HG03060 (cell line): ENCODE measurements around the gene KLHL29.
"Not testable (repeated sequence)": the region's sequence is repeated elsewhere in the genome, so short reads cannot be mapped to it uniquely, and the experiment has no call there.

Experiments
- ATAC-seq: cut with Tn5 transposase; IDR thresholded peaks from one replicate; pipeline ENCODE4 v1.9.1; 2021; ENCODE audit warnings: low read depth, moderate number of reproducible peaks; ENCODE audit not compliant: unreplicated experiment

Gene KLHL29

DNA sequence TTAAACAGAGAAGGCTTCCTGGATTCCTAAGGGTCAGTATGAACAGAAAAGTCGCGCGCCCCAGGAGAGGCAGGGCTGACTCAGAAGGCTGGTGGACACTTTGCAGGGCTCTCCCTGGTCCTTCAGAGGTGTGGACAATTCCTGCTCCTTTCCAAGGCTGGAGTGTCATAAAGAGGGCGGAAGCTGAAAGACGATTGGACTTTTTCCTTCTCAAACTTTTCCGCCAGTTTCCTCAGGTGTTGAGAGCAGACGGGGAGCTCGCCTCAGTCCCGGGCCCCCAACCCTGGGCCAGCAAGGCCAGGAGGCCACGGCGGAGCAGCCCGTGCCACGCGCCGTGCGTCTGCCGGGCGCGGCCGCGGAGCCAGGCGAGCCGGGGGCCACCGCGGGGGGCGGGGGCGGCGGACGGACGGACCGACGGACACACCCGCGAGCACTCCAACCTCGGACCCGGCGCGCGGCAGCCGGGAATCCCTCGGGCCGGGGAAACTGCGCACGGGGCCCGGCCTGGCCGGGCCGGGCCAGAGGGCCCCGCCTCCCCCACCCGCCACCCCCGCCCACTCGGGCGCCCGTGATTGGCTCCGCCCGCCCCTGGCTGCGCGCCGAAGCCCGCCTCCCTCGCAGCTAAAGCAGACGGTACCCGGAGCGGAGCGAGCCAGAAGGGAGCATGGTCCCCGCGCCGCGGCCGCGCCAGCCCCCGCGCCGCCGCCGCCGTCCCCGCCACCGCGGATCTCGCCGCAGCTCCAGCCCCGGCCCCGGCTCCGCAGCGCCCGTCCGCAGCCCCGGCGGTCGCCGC is at the start of gene KLHL29:
Gene KLHL29 (plus strand): TSS at position 629 of the 793 bp plus-strand sequence. CDS start 177,018 bp downstream, outside the sequence.
- ATAC-seq, result peak; percentile 33

DNA sequence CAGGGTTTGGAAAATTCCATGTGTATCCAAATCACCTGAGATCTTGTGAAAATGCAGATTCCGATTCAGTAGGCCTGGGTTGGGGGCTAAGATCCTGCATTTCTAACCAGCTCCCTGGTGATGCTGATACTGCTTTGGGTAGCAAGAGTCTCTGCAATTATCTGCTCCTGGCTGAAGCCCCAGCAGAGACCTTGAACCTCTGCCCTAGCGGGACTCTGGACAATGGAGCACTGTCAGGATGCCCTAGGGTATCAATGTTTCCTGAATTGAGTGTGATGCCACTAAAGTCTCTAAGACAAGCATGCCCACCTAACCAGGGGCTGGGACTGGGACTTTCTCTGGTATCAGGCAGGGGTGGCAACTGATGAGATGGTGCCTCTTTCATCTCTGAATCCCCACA is 49.4 kb upstream of the KLHL29 start:
- ATAC-seq, result no peak

DNA sequence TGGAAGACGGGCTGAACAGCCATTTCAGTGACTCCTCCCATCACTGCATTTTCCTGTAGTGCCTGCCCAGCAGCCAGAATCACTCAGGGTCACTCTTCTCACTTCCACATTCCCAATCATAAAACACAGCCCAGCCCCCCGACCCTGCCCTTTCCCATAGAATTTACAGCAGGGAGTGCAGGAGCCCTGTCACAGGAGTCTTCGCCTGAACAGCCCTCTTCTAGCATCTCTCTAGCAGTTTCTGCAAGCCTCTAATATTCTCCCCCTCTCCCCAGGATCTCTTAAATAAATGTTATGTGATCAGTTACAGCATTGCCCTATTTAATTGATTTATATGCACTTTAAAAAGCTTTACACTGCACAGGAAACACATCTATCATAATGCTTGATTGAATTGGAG is 42.9 kb upstream of the KLHL29 start:
- ATAC-seq, result no peak

DNA sequence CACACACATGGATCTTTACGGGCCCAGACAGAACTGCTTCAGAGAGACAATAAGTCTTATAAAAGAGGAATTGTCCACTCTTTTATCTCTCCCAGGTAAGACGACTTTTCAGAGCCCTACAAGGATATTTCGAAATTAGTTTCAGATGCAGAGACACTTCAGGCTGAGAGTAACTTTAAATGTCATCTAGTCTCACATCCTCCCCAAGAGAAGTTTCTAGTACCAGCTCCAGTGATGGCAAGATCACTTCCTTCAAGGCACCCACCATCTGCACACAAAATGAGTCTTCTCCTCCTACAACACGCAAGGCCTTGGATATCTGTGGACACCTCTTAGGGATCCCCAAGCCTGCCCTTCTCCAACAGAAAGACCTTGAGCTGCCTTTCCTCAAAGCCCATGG is 39.0 kb upstream of the KLHL29 start:
- no peak for ATAC-seq

DNA sequence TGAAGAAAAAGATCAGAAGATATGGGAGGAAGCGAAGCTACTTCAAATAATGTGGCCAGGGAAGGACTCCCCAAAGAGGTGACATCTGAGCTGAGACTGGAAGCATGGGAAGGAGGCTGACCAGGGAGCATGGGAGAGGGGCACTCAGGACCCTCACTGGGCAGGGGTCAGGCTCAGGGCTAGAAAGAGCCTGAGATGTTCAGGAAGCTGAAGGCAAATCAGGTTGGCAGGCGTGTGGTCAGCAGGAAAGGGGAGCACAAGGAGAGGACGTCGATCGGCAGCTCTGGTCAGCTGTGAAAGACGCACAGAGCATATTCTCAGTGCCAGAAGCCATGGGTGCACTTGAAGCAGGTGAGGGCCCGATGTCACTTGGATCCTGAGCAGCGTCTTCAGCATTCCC is 38.2 kb upstream of the KLHL29 start:
- no peak for ATAC-seq

DNA sequence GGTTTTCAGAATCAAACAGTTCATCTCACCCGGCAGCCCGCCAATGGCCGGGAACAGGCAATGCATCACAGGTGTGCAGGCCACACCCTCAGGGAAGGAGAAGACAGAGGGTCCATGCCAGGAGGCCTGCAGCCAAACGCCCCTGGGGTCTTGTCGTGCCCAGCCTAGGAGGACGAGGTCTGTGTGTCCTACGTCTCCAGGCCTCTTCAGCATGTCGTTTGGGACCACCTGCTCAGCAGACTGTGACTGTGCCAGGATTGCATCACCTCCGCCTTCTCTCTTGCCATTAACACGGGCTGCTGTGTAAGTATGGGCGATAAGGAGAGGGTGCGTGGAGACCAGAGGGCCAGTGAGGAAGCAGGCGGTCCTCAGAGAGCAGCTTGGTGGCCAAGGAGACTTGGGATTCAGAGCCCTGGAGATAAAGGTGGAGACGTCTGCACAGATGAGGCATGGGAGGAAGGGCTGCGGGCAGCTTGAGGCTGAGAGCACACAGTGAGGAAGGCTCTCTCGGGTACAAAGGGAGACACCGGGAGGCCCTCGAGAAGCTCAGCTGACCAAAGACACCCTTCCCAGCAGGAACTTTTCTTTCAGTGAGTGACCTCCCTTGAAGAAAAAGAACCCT is 37.4 kb upstream of the KLHL29 start:
- no peak for ATAC-seq

DNA sequence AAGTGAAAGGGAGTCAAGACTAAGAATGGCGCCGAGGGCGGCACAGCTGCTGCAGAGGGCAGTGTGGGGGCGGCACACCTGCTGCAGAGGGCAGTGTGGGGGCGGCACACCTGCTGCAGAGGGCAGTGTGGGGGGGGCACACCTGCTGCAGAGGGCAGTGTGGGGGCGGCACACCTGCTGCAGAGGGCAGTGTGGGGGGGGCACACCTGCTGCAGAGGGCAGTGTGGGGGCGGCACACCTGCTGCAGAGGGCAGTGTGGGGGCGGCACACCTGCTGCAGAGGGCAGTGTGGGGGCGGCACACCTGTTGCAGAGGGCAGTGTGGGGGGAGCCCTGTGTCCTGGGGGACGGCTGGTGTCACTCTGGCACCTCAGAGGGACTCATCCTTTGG is 36.9 kb upstream of the KLHL29 start:
- ATAC-seq, result not testable (repeated sequence)

DNA sequence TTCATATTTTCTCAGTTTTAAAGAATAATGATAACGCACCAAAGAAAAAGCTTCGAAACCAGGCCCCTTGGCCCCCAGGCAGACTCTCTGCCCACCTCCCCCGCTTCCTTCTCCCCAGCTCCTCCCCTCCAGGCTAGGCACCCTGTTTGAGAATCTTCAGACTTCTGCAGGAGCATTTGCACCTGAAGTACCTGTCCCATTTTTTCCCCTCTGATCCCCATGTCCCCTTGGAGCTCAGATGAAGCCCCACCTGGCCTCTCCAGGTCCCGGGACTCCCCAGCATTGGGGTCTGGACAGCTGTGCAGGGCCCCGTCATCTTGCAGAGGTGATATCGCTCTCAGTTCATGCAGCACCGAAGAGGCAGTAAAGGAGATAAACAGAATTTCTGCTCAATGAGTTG is 35.5 kb upstream of the KLHL29 start:
- no peak for ATAC-seq

DNA sequence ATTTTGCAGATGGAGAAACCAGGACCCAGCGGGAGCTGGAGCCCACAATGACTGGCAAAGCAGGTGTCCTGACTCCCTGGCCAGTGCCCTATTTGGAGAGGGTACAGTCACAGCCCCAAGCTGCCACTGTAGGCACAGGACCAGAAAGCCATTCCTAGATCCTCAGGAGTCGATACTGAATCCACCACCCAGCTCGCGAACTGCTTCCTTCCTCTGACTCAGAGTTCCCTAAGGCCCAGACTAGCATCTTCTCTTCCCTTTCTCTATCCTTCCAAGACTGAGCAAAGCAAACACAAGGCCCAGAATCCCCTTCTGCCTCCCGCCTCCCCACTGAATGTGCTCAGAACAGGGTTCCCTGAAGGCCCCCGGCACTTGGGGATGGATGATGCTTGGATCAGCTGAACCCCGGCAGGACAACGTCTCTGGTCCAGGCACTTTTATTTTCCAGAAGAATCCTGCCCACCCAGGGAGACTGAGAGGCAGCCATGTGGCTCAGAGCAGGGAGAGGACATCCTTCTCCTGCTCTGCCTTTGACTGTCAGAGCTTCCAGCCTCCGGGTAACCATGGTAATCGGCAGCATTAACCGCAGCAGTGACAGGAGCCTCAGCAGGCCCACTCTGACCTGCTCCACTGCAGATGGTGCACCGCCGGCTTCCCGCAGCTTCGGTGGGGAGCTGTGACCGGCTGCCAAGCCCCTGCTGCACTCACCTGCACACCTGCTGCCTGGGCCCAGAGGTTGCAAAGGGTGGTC is 34.8 kb upstream of the KLHL29 start:
- no peak for ATAC-seq

DNA sequence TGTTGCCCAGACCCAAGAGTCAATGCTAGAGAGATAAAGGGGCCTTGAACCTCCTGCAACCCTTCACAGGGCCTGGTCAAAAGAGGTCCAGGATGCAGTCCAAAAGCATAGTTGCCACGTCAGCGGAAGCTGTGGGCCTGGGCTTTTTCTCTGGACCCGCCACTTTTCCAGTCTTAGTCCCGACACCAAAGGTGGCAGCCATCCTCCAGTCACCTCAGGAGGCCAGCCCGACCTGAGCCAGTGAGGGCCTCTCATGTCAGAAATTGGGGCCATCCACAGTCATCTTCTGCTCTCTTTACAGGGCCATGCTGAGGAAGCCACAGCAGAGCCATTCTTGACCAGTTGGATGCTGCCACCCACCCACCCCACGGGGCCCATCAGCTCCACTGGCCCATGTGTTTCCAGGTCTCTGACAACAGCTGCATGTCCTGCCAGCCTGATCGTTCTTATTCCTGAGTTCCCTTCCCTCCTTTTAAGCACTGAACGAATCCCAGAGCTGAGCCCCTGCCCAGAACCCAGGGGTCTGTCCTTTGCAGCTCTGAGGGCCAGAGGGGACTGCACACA is 34.1 kb upstream of the KLHL29 start:
- no peak for ATAC-seq

DNA sequence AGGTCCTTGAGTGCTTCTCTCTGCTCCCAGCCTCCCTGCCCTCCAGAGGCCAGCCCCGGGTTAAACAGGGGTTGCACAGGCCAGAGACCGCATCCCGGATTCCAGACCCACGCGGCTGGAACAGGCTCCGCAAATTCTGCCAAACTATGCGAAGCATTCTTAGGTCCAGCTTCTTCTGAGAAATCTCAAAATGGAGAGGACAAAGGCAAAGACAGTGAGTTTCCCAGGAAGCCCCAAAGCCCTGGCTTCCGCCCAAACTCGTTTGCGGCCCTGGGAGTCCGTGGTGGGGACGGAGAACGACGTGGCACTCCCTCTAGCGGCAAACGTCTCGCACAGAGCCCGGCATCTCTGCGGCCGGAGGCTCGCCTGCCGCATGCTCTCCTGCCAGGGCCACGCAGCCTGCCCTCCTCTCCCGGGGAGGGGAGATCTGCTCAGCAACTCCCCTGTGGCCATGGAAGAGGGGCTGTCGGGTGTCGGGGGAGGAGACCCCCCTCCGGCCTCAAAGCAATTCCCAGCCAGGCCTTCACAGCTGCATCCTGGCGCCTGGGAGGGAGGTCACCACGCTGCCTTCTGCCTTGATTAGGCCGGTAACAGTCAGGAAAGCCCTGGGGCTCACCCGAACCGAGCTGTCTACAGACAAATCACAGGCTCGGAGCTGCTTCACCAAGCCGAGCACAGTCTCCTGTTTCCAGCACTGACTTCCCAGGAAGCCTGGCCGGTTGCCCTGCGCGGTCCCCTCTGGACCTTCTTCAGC is 33.4 kb upstream of the KLHL29 start:
- ATAC-seq, result peak; percentile 58

DNA sequence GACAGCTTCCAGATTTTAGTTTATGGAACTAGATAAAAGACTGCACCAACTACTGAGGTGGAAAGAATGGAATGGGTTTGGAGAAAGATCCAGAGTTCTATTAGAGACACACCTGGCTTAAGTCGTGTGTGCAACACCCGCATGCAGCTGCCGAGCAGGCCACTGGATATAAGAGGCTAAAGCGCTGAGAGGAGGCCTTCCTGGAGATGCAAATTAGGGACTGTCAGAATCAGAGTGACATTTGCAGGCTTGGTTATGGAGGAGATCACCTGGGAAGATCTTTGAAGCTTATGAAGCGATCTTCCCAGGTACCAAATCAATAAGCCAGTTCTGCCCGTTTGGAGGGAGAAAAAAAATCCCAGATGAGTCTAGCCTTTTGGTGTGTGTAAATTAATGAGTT is 30.4 kb upstream of the KLHL29 start:
- peak; percentile 83 for ATAC-seq

DNA sequence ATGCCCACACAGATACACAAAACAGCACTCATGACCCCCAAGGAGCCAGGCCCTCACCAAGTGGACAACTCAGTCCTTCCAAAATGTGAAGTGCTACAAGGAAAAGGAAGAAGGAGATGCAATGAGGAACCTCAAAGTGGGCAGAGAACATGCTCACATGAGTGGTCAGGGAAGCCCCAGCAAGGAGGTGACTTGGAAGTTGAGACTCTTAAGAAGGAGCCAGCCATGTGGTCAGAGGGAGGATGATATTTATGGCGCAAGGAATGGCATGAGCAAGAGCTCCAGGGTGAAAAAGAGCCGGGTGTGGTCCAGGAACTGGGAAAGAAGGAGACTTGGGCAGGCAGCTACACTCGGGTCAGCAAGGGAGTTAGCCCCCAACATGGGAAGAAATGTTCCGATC is 30.0 kb upstream of the KLHL29 start:
- ATAC-seq, result no peak

DNA sequence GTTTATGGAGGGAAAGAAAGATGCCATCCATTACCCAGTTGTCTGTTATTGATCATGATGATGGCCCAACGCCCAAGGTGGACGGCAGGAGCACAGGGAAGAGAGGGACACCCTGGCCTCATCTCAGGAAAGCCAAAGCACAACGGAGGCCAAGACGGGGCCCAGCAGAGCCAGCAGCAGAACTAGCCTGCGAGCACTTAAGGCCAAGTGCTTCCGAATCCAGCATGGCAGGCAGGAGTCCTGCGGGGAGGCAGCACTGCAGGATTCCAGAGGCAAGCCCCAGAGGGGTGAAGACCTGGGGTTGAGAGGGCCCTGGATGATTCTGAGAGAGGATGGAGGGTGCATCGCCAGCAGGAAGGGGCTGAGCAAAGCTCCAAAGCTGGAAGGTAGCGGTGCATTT is 28.3 kb upstream of the KLHL29 start:
- ATAC-seq, result no peak

DNA sequence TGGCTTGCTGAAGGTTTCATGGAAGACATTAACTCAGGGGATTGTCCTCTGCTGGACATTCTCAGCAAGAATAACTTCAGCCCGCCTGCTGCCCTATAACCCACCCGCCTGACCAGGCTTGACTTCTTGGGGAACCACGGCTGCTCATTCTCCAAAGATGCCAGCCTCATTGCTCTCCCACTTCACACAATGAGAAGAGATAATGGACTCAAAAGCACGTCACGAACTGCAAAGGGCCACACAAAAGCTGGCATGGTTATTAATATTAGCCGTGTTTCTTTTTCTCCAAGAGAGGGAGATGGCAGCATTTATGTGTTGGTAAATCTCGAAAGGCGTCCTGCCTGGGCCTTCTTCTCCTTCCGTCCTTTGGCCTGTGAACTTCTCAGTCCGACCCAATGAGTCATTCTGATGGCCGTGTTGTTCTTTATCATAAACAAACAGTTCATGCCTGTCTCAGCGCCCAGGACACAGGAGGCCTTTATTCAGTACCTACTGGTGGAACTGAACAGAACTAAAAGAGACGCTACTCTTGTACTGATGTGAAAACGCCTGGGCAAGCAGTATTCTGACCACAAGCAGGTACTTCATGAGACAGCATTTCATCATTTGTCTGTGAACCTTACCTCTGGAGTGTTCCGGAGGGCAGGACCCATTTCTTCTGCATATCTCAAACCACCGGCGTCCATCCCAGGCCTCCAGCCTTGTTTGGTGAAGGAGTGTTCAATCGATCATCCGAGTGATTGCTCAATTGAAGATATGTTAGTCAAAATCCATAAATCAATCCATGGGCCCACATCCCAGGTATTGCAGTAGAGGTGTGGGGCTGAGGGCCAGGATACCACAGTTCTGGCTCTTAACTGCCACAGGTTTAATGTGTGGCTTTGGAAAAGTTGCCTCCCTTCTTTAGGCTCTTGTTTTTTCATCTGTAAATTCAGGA is 25.1 kb upstream of the KLHL29 start:
- ATAC-seq, result no peak

DNA sequence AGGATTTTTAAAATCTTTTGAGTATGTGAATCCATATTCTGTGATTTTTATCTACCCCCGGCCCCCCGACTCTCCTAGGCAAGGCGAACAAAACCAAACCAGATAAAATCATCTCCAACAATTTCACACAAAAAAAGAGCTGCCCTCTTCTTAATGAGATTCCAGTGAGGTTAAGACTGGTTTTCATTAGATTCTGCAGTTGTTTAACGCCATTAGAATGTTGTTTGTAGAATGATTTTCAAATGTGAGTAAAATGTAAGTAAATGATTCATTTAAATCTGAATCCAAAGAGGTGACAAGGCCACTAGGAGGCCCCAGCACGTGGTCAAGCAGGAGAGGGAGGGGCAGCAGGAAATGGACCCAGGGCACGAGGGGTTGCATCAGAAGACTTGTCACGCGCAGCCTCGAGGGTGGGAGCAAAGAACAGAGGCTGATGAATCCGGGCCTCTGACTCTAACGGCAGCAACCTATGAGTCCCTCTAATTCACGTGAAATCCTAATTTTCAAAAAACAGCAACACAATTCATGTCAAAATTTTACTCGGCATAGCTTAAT is 24.3 kb upstream of the KLHL29 start:
- ATAC-seq, result no peak

DNA sequence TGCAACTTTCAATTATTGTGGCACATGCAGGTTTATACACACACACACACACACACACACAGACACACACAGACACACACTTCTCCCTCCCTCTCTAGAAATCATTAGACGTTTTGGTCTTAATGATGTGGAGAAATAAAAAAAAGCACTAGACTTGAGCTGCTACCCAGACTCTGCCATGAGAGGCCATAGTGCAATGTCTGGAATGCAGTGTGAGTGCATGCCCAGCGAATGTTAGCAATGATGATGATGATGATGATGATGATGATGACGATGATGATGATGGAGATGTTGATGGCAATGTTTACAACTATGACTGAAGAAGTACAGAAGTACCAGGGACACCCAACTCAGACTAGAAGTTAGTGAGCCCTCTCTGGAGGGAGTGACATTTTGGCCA is 23.8 kb upstream of the KLHL29 start:
- ATAC-seq, result no peak

DNA sequence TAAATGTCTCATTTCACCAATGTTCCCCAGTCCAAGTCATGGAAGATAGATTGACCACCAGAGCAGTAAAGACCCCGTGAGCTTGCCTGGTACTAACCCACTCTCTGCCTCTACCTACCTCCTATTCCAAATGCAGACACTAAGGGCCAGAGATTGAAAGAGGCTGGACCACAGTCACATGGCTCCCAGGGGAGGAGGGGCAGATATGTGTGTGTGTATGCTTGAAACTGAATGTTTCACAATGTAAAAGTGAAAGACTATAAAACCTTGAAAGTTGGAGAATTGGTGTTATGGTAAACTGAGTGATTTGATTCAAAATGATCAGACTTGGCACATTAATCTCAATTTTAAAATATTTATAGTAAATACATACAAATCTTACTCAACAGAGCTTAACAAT is 21.7 kb upstream of the KLHL29 start:
- no peak for ATAC-seq

DNA sequence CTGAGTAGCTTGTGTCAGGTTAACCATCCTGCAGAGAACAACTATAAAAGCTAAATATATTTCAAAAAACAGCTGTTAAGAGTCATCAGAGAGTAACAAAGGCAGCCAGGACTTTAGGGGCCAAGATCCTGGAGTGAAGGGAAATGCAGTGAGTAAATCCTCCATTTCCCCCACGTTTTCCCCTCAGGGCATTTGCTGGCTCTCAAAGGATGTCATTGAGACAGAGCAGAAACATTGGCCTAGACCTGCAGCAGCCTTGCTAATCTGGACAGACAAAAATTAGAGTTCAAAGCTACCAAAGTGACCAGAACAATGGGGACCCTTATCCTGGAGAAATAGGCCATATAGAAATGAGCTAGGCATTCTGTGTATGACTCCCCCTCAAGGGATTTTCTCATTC is 21.1 kb upstream of the KLHL29 start:
- ATAC-seq, result no peak
